HUES64 (cell line): Measurements from ENCODE around the gene AHRR.
"Not testable (repeated sequence)": the region's sequence is repeated elsewhere in the genome, so short reads cannot be mapped to it uniquely, and the experiment has no call there.

ENCODE experiments used
- H3K27ac ChIP-seq: 2 replicates; pipeline ENCODE4 v1.7.0; 2013; ENCODE audit warnings: low read depth, low read length, inconsistent platforms
- H3K27me3 ChIP-seq: 2 replicates; pipeline ENCODE4 v1.6.1; 2013; ENCODE audit warnings: mild to moderate bottlenecking, low read length; ENCODE audit not compliant: insufficient read depth
- H3K36me3 ChIP-seq: 2 replicates; pipeline ENCODE4 v1.6.1; 2013; ENCODE audit warnings: mild to moderate bottlenecking, low read length; ENCODE audit not compliant: insufficient read depth
- H3K4me1 ChIP-seq: 2 replicates; pipeline ENCODE4 v1.6.1; 2013; ENCODE audit warnings: mild to moderate bottlenecking, low read length, moderate library complexity; ENCODE audit not compliant: insufficient read depth
- H3K4me3 ChIP-seq: 2 replicates; pipeline ENCODE4 v1.5.1; 2013; ENCODE audit warnings: mild to moderate bottlenecking, low read length, moderate library complexity
- H3K9ac ChIP-seq: 2 replicates; pipeline ENCODE4 v1.6.1; 2013; ENCODE audit warnings: mild to moderate bottlenecking, low read depth, low read length
- H3K9me3 ChIP-seq: 2 replicates; pipeline ENCODE4 v1.6.1; 2013; ENCODE audit warnings: low read depth, low read length; ENCODE audit not compliant: insufficient read depth
- WGBS: fragments of 150-250, 120-280 bp; methylation state at CpG from one replicate; pipeline ENCODE4 v1.1.7; 2013; ENCODE audit warnings: missing lambda C conversion rate; 5-methylcytosine and 5-hydroxymethylcytosine counted together

Gene AHRR

DNA sequence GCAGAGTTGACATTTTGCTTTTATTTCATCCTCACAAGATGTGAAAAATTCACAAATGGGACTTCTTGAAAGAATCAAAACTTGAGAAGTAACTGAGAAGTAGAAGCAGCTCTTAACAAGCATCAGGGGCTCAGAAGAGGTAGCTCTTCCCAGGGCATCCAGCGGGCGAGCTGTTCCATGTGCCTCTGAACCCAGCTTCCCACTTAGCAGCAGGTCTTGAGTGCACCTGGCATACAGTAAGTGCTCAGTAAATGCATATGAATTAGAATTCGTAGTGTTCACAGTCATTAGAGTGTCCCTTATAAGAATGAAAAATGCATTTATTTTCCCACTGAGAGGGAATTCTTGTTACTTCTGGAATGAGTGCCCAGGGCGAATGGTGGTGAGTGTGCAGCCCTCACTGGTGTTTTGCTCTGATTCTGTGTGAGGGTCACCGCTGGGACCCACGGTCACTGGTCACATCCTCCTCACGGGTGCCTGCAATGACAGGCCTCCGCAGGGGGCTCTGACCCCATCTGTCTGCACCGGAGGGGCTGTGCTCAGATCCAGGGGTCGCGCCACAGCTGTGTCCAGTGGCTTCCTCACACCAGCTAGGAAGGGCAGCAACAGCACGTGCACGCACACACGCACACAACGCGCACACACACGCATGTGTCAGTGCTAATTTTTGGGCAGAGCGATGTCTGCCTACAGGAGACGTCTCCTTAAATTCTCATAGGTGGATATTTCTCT lies 148.4 kb downstream of the AHRR start:
- 93% methylated on average over 19 of the region's 19 CpGs for whole genome bisulfite sequencing
- no peaks in the 10 kb centered on the region; the same call in 1 of the 2 replicates for H3K36me3 ChIP-seq
- no peak overlapping the region for H3K27ac ChIP-seq
- H3K4me3 ChIP-seq: no peak overlapping the region
- no peaks in the 10 kb centered on the region for H3K9me3 ChIP-seq
- peaks cover 18% of the 10 kb centered on the region for H3K27me3 ChIP-seq
- H3K4me1 ChIP-seq: no peaks in the 10 kb centered on the region
- no peak overlapping the region for H3K9ac ChIP-seq

DNA sequence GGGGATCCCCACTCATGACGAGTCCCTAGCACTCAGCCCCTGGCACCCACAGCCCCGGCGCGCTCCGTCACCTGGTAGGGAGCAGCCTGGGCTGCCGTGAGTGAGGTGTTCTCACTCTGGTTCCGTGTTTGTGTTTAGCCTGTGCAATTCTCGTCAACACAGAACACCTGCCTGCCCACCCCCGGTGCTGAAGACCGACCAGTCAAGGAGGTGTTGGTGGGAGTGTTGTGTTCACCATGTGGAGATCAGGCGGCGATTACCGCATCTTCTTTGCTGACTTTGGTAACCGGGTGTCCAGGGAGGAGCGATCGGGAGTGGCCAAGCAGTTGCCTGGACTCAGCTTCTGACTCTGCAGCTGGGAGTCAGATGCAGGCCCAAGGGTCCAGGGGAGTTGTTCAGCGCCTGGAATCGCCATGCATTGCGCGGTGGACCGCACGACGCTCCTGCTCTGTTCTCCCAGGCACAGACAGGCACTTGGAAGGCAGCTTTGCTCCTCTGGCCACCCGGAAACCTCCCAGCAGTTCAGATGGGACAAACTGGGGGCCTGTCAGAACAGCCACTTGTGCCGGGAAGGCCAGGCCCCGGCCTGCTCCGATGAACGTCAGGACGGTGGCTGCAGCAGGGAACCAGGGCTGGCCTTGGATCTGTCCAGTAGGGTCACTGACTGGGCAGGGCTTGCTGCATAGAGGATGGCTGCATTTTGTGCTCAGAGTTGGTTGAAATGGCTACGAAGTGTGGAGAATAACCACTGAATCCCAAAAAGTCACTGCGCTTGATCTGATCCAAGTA lies 149.6 kb downstream of the AHRR start:
- Histone ChIP-seq H3K27ac (no peak overlapping the region), H3K9ac (no peak overlapping the region), H3K9me3 (no peaks in the 10 kb centered on the region), H3K27me3 (peaks cover 31% of the 10 kb centered on the region), H3K4me3 (no peak overlapping the region), H3K4me1 (no peaks in the 10 kb centered on the region), H3K36me3 (no peaks in the 10 kb centered on the region)
- 95% methylated on average over 31 of the region's 31 CpGs for WGBS

DNA sequence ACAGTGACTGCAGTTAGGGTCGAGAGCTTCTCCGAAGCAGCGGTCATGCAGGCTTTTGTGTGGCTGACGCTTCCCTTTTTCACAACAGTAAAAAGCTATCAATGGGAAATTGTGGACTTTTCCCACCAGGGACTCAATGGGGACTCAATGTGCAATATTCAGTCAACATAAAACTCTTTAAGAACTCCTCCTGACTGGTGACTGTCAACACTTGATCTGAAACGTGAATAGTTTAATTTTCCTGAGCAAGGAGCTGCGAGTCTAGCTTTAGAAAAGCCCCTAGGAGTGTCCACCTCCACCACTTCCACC lies 150.2 kb downstream of the AHRR start:
- Histone ChIP-seq H3K4me1 (no peaks in the 10 kb centered on the region), H3K4me3 (peak overlapping the region; percentile 70)

DNA sequence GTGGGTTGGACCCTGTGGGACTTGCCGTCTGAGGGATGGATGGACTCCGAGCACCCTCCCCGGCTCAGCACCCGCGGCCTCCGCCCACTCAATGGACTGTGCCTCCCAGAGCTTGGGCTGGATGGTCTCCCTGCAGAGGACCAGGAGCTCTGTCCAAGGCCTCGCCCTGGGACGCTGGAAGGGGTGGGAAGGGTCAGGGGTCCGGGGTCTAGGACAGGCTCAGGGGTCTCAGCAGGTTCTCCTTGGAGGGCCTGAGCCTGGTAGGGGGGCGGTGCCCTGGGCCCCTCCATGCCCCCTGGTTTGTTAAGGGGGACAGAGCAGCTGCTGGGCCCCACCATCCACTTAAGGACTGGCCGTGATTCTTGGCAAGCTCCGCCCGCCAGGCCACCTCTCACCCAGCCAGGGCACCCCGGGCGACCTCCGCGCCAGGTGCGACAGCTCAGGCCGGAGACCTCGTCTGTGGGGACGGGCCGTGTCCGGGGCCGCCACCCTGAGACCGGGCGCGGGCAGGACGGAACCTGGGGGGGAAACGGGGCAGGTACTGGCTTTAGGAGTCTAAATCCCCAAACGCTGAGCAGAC lies 150.7 kb downstream of the AHRR start:
- Histone ChIP-seq H3K9me3 (no peaks in the 10 kb centered on the region), H3K4me1 (no peaks in the 10 kb centered on the region), H3K4me3 (peak overlapping the region; percentile 70), H3K27me3 (peaks cover 41% of the 10 kb centered on the region), H3K36me3 (no peaks in the 10 kb centered on the region), H3K9ac (peak overlapping the region; percentile 95), H3K27ac (peak overlapping the region; percentile 76)
- 37% methylated on average over 30 of the region's 30 CpGs for WGBS

More for the DNA sequence above, 150.2 kb downstream of the AHRR start:
- Histone ChIP-seq H3K27me3 (peaks cover 36% of the 10 kb centered on the region), H3K9ac (no peak overlapping the region), H3K9me3 (no peaks in the 10 kb centered on the region), H3K27ac (no peak overlapping the region), H3K36me3 (no peaks in the 10 kb centered on the region)
- WGBS: 90% methylated on average over 6 of the region's 6 CpGs

DNA sequence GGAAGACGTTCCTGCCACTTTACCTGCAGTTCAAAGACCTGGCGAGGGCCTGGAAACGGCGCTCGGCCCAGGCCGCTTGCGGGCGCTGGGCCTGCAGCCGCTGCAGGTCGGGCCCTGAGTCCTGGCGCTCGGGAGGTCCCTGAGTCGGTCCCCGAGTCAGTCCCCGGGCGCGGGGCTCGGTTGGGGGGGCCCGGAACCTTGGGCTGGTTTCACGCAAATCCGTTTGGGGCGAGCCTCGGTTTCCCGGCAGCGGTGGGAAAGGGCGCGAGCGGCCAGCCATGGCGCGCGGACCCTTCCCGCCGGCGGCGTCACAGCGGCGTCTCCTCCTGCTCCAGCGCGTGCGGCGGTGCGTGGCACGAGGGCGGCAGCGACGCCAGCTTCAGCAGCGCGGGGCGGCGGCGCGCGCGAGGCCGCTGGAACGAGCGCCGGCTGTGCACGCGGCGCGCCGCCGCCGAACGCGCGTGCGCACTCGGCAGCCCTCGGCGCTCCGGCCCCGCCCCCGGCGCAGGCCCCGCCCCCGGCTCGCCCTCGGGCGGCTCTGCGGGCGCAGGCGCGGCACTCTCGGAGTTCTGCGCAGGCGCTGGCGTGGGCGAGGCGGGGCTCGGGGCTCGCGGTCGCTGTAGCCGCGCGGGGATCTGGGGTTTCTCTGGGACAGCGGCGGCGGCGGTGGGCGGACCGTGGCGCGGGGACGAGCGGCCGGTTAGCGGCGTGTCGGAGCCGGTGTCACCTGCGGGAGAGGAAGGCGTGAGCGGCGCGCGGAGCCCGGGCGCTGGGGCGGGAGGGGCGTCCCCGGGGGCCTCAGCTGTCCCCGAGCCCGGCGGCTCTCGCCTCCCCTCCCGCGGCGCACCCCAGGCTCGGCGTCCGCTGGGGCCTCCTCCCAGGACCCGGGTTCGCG lies 151.4 kb downstream of the AHRR start:
- Histone ChIP-seq H3K4me3 (peak overlapping the region; percentile 70), H3K27me3 (peaks cover 48% of the 10 kb centered on the region), H3K36me3 (no peaks in the 10 kb centered on the region), H3K27ac (peak overlapping the region; percentile 76), H3K9me3 (no peaks in the 10 kb centered on the region), H3K4me1 (no peaks in the 10 kb centered on the region), H3K9ac (peak overlapping the region; percentile 95)
- WGBS: under 1% methylated on average over 137 of the region's 137 CpGs

DNA sequence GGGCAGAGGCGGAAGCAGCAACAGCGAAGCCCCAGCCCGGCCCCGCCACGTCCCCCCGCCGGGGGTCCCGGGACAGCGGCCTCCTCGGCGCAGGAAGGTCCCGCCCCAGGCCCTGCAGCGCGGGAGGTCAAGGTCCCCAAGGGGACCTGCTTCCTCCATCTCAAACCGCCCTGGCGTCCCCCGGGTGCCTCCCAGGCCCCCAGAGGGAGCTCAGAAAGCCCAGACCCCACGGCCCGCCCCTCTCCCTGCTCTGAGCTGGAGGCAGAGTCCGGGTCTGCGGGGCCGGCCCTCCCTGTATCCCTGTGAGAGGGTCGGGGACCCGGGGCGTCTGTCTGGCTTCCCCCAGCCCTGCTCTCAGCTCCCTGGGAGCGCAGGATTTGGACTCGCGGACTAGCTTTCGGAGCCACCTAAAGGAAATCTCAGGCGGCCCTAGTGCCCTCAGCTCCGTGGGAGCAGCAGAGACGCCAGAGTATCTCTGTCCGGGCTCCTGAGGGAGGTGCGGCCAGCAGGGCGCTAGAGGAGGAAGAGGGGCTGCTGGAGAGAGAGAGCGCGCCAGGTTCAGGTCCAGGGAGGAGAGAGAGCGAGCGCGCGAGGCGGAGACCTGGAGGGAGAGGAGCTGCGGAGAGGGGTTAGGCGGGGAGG lies 152.2 kb downstream of the AHRR start:
- 1% methylated on average over 44 of the region's 44 CpGs for WGBS
- Histone ChIP-seq H3K9ac (no peak overlapping the region), H3K36me3 (no peaks in the 10 kb centered on the region), H3K4me1 (no peaks in the 10 kb centered on the region), H3K9me3 (no peaks in the 10 kb centered on the region), H3K27me3 (peaks cover 48% of the 10 kb centered on the region), H3K27ac (no peak overlapping the region), H3K4me3 (peak overlapping the region; percentile 53)

DNA sequence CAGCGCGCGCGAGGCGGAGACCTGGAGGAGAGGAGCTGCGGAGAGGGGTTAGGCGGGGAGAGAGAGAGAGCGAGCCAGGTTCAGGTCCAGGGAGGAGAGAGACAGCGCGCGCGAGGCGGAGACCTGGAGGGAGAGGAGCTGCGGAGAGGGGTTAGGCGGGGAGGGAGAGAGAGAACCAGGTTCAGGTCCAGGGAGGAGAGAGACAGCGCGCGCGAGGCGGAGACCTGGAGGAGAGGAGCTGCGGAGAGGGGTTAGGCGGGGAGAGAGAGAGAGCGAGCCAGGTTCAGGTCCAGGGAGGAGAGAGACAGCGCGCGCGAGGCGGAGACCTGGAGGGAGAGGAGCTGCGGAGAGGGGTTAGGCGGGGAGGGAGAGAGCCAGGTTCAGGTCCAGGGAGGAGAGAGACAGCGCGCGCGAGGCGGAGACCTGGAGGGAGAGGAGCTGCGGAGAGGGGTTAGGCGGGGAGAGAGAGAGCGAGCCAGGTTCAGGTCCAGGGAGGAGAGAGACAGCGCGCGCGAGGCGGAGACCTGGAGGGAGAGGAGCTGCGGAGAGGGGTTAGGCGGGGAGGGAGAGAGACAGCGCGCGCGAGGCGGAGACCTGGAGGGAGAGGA lies 152.8 kb downstream of the AHRR start:
- Histone ChIP-seq H3K27me3 (peaks cover 48% of the 10 kb centered on the region), H3K4me3 (peak overlapping the region; percentile 53)
- not testable (repeated sequence) for H3K4me1 ChIP-seq, H3K9me3 ChIP-seq, H3K27ac ChIP-seq, H3K36me3 ChIP-seq, H3K9ac ChIP-seq
- under 1% methylated on average over 34 of the region's 50 CpGs for WGBS

DNA sequence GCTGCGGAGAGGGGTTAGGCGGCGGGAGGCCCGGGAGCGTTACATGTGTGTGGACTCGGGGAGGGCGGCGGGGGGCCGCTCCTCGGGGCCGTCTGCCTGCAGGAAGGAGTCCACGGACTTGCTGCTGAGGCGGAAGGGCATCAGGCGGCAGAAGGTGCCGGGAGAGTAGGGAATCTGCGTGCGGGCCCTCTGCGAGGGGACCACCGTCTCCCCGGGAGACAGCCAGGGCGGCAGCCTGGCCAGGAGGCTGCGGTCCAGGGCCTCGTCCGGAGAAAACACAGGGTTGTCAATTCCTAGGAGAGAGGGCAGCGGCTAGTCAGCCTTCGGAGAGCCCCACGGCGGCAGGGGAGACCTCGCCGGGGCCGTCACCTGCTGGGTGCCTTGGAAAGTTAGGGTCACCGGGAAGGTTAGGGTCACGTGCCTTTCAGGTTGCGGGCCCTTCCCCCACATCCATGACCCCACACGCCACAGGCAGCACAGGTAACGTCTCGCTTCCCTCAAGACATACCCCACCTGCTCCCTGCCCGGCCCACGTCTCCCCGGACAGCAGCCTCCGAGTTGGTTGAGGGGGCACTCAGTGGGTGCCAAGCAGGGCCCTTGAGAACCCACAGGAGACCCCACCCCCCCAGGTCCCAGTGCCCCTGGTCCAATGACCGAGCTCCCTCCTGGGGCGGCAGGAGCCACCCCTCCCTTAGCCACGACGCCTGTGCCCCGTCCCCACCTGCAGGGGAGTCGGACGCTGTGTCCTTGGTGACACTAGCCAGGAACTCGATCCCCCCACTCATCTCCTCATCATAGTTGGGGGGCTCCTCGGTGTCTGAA lies 153.5 kb downstream of the AHRR start:
- peak overlapping the region; percentile 53 for H3K4me3 ChIP-seq
- no peaks in the 10 kb centered on the region for H3K36me3 ChIP-seq
- no peak overlapping the region for H3K27ac ChIP-seq
- H3K9me3 ChIP-seq: no peaks in the 10 kb centered on the region
- WGBS: 21% methylated on average over 50 of the region's 50 CpGs
- H3K9ac ChIP-seq: no peak overlapping the region; the same call in 1 of the 2 replicates
- H3K4me1 ChIP-seq: no peaks in the 10 kb centered on the region
- peaks cover 48% of the 10 kb centered on the region for H3K27me3 ChIP-seq

DNA sequence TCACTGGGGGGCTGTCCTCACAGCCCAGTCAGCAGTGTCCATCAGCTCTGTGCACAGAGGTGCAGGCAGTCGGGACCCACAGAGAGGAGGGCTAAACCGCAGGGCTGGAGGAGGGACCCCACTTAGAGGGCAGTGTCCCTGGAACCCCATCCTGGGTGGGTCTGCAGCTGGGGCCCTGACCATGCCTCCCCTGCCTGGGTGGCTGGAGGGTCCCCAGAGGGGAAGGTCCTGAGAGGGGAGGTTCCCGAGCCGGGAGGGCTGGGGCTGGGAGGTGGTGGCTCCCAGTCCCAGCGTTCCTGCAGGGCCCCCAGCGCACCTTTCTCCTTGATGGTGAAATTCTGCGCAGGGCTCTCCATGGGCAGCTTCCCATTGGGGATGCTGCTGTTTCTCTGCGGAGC lies 154.2 kb downstream of the AHRR start:
- no peak overlapping the region for H3K9ac ChIP-seq
- no peaks in the 10 kb centered on the region for H3K9me3 ChIP-seq
- no peak overlapping the region for H3K27ac ChIP-seq
- WGBS: 86% methylated on average over 8 of the region's 8 CpGs
- H3K4me1 ChIP-seq: no peaks in the 10 kb centered on the region
- H3K36me3 ChIP-seq: no peaks in the 10 kb centered on the region
- no peak overlapping the region for H3K4me3 ChIP-seq
- H3K27me3 ChIP-seq: peaks cover 48% of the 10 kb centered on the region
